LHCN-M2 (cell line): ENCODE results near the gene TECTA. TPM values are rescaled to one million over a fixed set of nuclear protein-coding genes. Genes with fewer than 3 reads are reported as not detected.

Source experiments
- DNase-seq: peaks from one replicate; pipeline ENCODE4 v3.0.0-alpha.2; 2012; ENCODE audit warnings: low read depth
- total RNA-seq: library from RNA; depleted of rRNA; stranded (reverse); fragments of >200 nt; gene quantifications from 2 replicates; pipeline ENCODE4 v1.2.3, GENCODE V29; 2014

TECTA gene
- total RNA-seq, 1 experiment from 2014 or later: 0.40 TPM

GRCh38 chr11:121127809-121128208 lies 26.8 kb downstream of the TECTA start:
- no peak for DNase-seq

GRCh38 chr11:121129362-121130340 lies 28.6 kb downstream of the TECTA start:
- no peak for DNase-seq

- DNase-seq: no peak
These were observed 30.6 kb downstream of the TECTA start for GRCh38 chr11:121131656-121132055.

- DNase-seq: peak; percentile 6
These were observed 31.4 kb downstream of the TECTA start for GRCh38 chr11:121132211-121132976.

- DNase-seq: no peak
These were observed 33.8 kb downstream of the TECTA start for GRCh38 chr11:121134741-121135312.

- no peak for DNase-seq
These were observed 36.0 kb downstream of the TECTA start for GRCh38 chr11:121137005-121137404.

- no peak for DNase-seq
These were observed 37.2 kb downstream of the TECTA start for GRCh38 chr11:121138259-121138658.

GRCh38 chr11:121140369-121140768 lies 39.3 kb downstream of the TECTA start:
- DNase-seq: no peak

- DNase-seq: no peak
These were observed 40.0 kb downstream of the TECTA start for GRCh38 chr11:121141066-121141465.

- DNase-seq: no peak
These were observed 42.9 kb downstream of the TECTA start for GRCh38 chr11:121143921-121144320.

- DNase-seq: no peak
These were observed 43.7 kb downstream of the TECTA start for GRCh38 chr11:121144723-121145122.

GRCh38 chr11:121145826-121146225 lies 44.8 kb downstream of the TECTA start:
- DNase-seq: no peak

- DNase-seq: no peak
These were observed 48.1 kb downstream of the TECTA start for GRCh38 chr11:121149116-121149515.

- no peak for DNase-seq
These were observed 50.2 kb downstream of the TECTA start for GRCh38 chr11:121151207-121151688.

- DNase-seq: no peak
These were observed 51.7 kb downstream of the TECTA start for GRCh38 chr11:121152764-121153163.

GRCh38 chr11:121153472-121153871 lies 52.4 kb downstream of the TECTA start:
- DNase-seq: no peak

- DNase-seq: no peak
These were observed 53.7 kb downstream of the TECTA start for GRCh38 chr11:121154486-121155314.

- DNase-seq: no peak
These were observed 56.7 kb downstream of the TECTA start for GRCh38 chr11:121157756-121158155.

GRCh38 chr11:121159741-121160140 lies 58.7 kb downstream of the TECTA start:
- no peak for DNase-seq

- DNase-seq: no peak
These were observed 60.4 kb downstream of the TECTA start for GRCh38 chr11:121161349-121161917.
